Gastroesophageal sphincter (tissue), 3 donors: ENCODE measurements around the gene MDM4.

ENCODE experiments used
- CTCF ChIP-seq, 4 experiments: fragments of 200-600 bp in 2 of 4; fragments of 450-650 bp in 2 of 4; sonication (generic) in 1 of 4; IDR thresholded peaks; one replicate each; pipeline ENCODE4 v1.5.1; 2017 to 2019; ENCODE audit warnings: antibody characterized with exemption in 4 of 4, mild to moderate bottlenecking in 2 of 4, moderate library complexity in 2 of 4
- POLR2A ChIP-seq, 2 donors: fragments of 450-650 bp; IDR thresholded peaks; one replicate each; pipeline ENCODE4 v1.6.1; 2017; ENCODE audit warnings: antibody characterized with exemption in 2 of 2, mild to moderate bottlenecking in 2 of 2, moderate library complexity in 1 of 2

- TF ChIP-seq POLR2A (IDR thresholded peaks at IDR 0.05) (no peak), CTCF (IDR thresholded peaks at IDR 0.05) (no peak)
Observed at GRCh38 chr1:204602871-204603542, 86.8 kb downstream of the MDM4 start.
